Left ventricle myocardium inferior (tissue), 1 donor: Measurements from ENCODE around the gene RYR2. TPM values are rescaled to one million over a fixed set of nuclear protein-coding genes. Genes with fewer than 3 reads are reported as not detected.

Experiments
- DNase-seq: peaks from one replicate; pipeline ENCODE4 v3.0.0-alpha.2; 2020
- H3K27ac ChIP-seq: fragments of 200-600 bp; replicated peaks from 2 replicates; pipeline ENCODE4 v1.8.0; 2021
- H3K27me3 ChIP-seq: fragments of 200-600 bp; 2 replicates; pipeline ENCODE4 v1.8.0; 2021; ENCODE audit warnings: low read depth
- H3K36me3 ChIP-seq: fragments of 200-600 bp; 2 replicates; pipeline ENCODE4 v1.8.0; 2021
- H3K4me1 ChIP-seq: fragments of 200-600 bp; 2 replicates; pipeline ENCODE4 v1.8.0; 2021
- H3K4me3 ChIP-seq: fragments of 200-600 bp; 2 replicates; pipeline ENCODE4 v1.8.0; 2021; ENCODE audit warnings: mild to moderate bottlenecking, moderate library complexity
- H3K9me3 ChIP-seq: fragments of 200-600 bp; replicated peaks from 2 replicates; pipeline ENCODE4 v1.8.0; 2021
- CTCF ChIP-seq: fragments of 200-600 bp; IDR thresholded peaks from 2 replicates; pipeline ENCODE4 v1.8.0; 2021; ENCODE audit warnings: antibody characterized with exemption, mild to moderate bottlenecking, borderline replicate concordance
- intact Hi-C: fragments of 100-400 bp; cut with micrococcal nuclease; formaldehyde crosslinking; loops from one replicate; pipeline ENCODE4 v1.11.0; 2022
- total RNA-seq: library from RNA; stranded (reverse); fragmentation: NEBNext Ultra II Directional; extraction: Animal tissue kit (Norgen Biotek cat#: 25700); gene quantifications from one replicate; pipeline ENCODE4 v1.2.1, GENCODE V29; 2021
- donor health status: DM: no; HTN: yes; CAD: no; lungs with severe emphysema.

RYR2 gene
- total RNA-seq, 1 donor from 2014 or later: 783 TPM

GRCh38 chr1:237712586-237713157, 670.7 kb downstream of the RYR2 start:
- no peak for TF ChIP-seq CTCF
- Histone ChIP-seq H3K27me3 (no peaks in the 10 kb centered on the region), H3K9me3 (no peaks in the 10 kb centered on the region), H3K4me3 (no peak overlapping the region), H3K36me3 (peaks cover 22% of the 10 kb centered on the region), H3K4me1 (peaks cover 15% of the 10 kb centered on the region), H3K27ac (peak overlapping the region; percentile 54)
- intact Hi-C loops: no loop called here
- DNase-seq: no peak

DNA sequence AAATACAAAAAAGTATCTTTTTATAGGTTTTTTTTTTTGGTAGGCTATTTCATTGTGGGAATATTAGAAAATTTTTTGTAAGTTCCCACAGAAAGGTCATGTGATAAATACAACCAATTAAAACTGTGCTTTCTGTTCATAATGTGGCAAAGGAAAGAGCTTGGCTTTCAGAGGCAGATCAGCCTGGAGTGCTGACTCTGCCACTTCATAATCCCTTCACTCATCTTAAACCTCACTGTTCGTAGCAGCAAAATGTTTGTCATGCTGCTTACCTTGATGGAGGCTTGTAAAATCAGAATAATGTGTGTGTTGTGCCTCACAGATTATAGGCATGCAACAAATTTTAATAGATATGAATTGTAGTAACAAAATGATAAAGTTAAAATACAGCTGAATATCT, 671.9 kb downstream of the RYR2 start:
- intact Hi-C loops: no loop called here
- Histone ChIP-seq H3K4me3 (no peak overlapping the region), H3K27ac (no peak overlapping the region), H3K27me3 (no peaks in the 10 kb centered on the region), H3K4me1 (peaks cover 10% of the 10 kb centered on the region), H3K9me3 (no peaks in the 10 kb centered on the region), H3K36me3 (peaks cover 25% of the 10 kb centered on the region)
- DNase-seq: no peak
- TF ChIP-seq CTCF: no peak

- H3K4me1 ChIP-seq: peaks cover 5% of the 10 kb centered on the region
- intact Hi-C loops: no loop called here
- TF ChIP-seq CTCF: no peak
- H3K36me3 ChIP-seq: peaks cover 27% of the 10 kb centered on the region
- no peaks in the 10 kb centered on the region for H3K9me3 ChIP-seq
- DNase-seq: no peak
- no peaks in the 10 kb centered on the region for H3K27me3 ChIP-seq
- no peak overlapping the region for H3K4me3 ChIP-seq
- H3K27ac ChIP-seq: no peak overlapping the region
Measured at GRCh38 chr1:237717106-237717505, 675.1 kb downstream of the RYR2 start.

GRCh38 chr1:237730826-237731350, 688.9 kb downstream of the RYR2 start:
- Histone ChIP-seq H3K9me3 (no peaks in the 10 kb centered on the region), H3K27me3 (no peaks in the 10 kb centered on the region), H3K27ac (no peak overlapping the region), H3K4me1 (peaks cover 40% of the 10 kb centered on the region), H3K36me3 (peaks cover 37% of the 10 kb centered on the region), H3K4me3 (no peak overlapping the region)
- intact Hi-C loops: no loop called here
- no peak for DNase-seq
- TF ChIP-seq CTCF: no peak

DNA sequence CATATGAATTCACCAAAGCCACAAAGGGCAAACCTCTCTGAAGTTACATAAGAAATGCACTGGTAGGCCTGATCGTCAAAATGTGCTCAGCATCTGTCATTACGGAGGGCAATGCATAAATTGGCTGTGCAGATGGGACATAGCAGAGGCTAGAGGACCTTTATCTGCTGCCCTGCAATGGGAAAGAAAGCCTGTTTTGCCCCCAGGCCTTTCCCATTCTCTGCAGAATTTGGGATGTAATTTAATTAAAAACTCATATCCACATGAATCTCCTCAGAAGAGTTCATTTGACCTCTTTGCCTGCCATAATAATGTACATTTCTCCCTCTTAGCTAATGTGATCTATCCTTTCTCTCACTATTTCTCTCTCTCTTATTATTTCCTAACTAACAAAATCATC, 690.7 kb downstream of the RYR2 start:
- Histone ChIP-seq H3K4me3 (no peak overlapping the region), H3K9me3 (no peaks in the 10 kb centered on the region), H3K27me3 (no peaks in the 10 kb centered on the region), H3K36me3 (peaks cover 27% of the 10 kb centered on the region), H3K27ac (no peak overlapping the region), H3K4me1 (peaks cover 48% of the 10 kb centered on the region)
- intact Hi-C loops: no loop called here
- DNase-seq: no peak
- TF ChIP-seq CTCF: no peak
